ENCODE results near the gene ZNF324. TPM values are rescaled to one million over a fixed set of nuclear protein-coding genes. Genes with fewer than 3 reads are reported as not detected.

ZNF324 gene
- total RNA-seq, 3 donors from 2014 or later (not counting 1 experiment from before 2014, with no cell fraction given), result 21.3 to 23.7 (median 23.3) TPM

GRCh38 chr19:58471736-58472135 is 4.9 kb downstream of the ZNF324 start:
- Histone ChIP-seq H3K4me1 (ENCODE audit: control insufficient read depth, insufficient read depth, low read length) (peaks cover 28% of the 10 kb centered on the region), H3K36me3 (ENCODE audit: control insufficient read depth, insufficient read depth, low read length) (peaks cover 22% of the 10 kb centered on the region), H3K4me3 (ENCODE audit: low read length) (no peak overlapping the region), H3K9me3 (ENCODE audit: control insufficient read depth, insufficient read depth, low read length) (no peaks in the 10 kb centered on the region), H3K27me3 (ENCODE audit: control insufficient read depth, insufficient read depth, low read length) (no peaks in the 10 kb centered on the region), H3K27ac (ENCODE audit: low read length) (no peak overlapping the region)
- DNase-seq (no peak), ATAC-seq (no peak)
- H3K27ac Mint-ChIP-seq, result no peak overlapping the region
- peaks cover 14 to 32% of the 10 kb centered on the region in 2 donors for H3K4me1 Mint-ChIP-seq
- H3K36me3 Mint-ChIP-seq, result no peaks in the 10 kb centered on the region
- H3K27me3 Mint-ChIP-seq (ENCODE audit: low read depth in 2 of 2), result no peaks in the 10 kb centered on the region
- TF ChIP-seq CTCF (IDR thresholded peaks at IDR 0.05), result no peak
- H3K4me3 Mint-ChIP-seq, result no peak overlapping the region
- 96% methylated on average over 39 of the region's 39 CpGs for WGBS (ENCODE audit: insufficient coverage)
- H3K9me3 Mint-ChIP-seq, result no peaks in the 10 kb centered on the region
- intact Hi-C loops (cut with micrococcal nuclease), result no loop called here

- no peak overlapping the region for H3K27ac ChIP-seq (ENCODE audit: low read length)
- peaks cover 22% of the 10 kb centered on the region for H3K36me3 ChIP-seq (ENCODE audit: control insufficient read depth, insufficient read depth, low read length)
- Mint-ChIP-seq H3K9me3 (no peaks in the 10 kb centered on the region), H3K4me3 (peak overlapping the region; percentile 31), H3K27me3 (ENCODE audit: low read depth in 2 of 2) (no peaks in the 10 kb centered on the region), H3K27ac (peak overlapping the region; percentile 94 to 99), H3K36me3 (no peaks in the 10 kb centered on the region), H3K4me1 (peaks cover 8 to 18% of the 10 kb centered on the region in 2 donors)
- intact Hi-C loops (cut with micrococcal nuclease), result loop anchor here (2.0 kb wide), 1 partner anchor 33 kb away; the partner anchor contains the start of gene ZNF132
- H3K4me1 ChIP-seq (ENCODE audit: control insufficient read depth, insufficient read depth, low read length), result peaks cover 21% of the 10 kb centered on the region
- no peaks in the 10 kb centered on the region for H3K27me3 ChIP-seq (ENCODE audit: control insufficient read depth, insufficient read depth, low read length)
- no peak overlapping the region for H3K4me3 ChIP-seq (ENCODE audit: low read length)
- TF ChIP-seq CTCF (IDR thresholded peaks at IDR 0.05), result no peak
- no peaks in the 10 kb centered on the region for H3K9me3 ChIP-seq (ENCODE audit: control insufficient read depth, insufficient read depth, low read length)
- ATAC-seq, result no peak
- DNase-seq, result no peak
Measured at GRCh38 chr19:58473775-58474174, 6.9 kb downstream of the ZNF324 start.

- peaks cover 21% of the 10 kb centered on the region for H3K4me1 ChIP-seq (ENCODE audit: control insufficient read depth, insufficient read depth, low read length)
- TF ChIP-seq CTCF (IDR thresholded peaks at IDR 0.05), result no peak
- peak overlapping the region; percentile 90 for H3K27ac ChIP-seq (ENCODE audit: low read length)
- 90% methylated on average over 11 of the region's 12 CpGs for WGBS (ENCODE audit: insufficient coverage)
- intact Hi-C loops (cut with micrococcal nuclease), result loop anchor here (2.0 kb wide), 1 partner anchor 34 kb away; the partner anchor contains the start of gene ZNF132
- DNase-seq (no peak), ATAC-seq (no peak)
- H3K27ac Mint-ChIP-seq, result peak overlapping the region; percentile 94 to 99
- no peaks in the 10 kb centered on the region for H3K36me3 Mint-ChIP-seq
- H3K4me1 Mint-ChIP-seq, result peaks cover 8 to 18% of the 10 kb centered on the region in 2 donors
- no peaks in the 10 kb centered on the region for H3K9me3 ChIP-seq (ENCODE audit: control insufficient read depth, insufficient read depth, low read length)
- no peaks in the 10 kb centered on the region for H3K27me3 Mint-ChIP-seq (ENCODE audit: low read depth in 2 of 2)
- H3K4me3 Mint-ChIP-seq, result peak overlapping the region; percentile 31
- H3K9me3 Mint-ChIP-seq, result no peaks in the 10 kb centered on the region
- no peak overlapping the region for H3K4me3 ChIP-seq (ENCODE audit: low read length)
- peaks cover 19% of the 10 kb centered on the region for H3K36me3 ChIP-seq (ENCODE audit: control insufficient read depth, insufficient read depth, low read length)
- H3K27me3 ChIP-seq (ENCODE audit: control insufficient read depth, insufficient read depth, low read length), result no peaks in the 10 kb centered on the region
Measured at GRCh38 chr19:58474291-58474996, 7.6 kb downstream of the ZNF324 start.
